Right hindlimb (tissue), 1 donor: ENCODE data around the gene SCN2A.
"Not testable (repeated sequence)": the region's sequence is repeated elsewhere in the genome, so short reads cannot be mapped to it uniquely, and the experiment has no call there.

ENCODE experiments used
- DNase-seq: peaks from one replicate; pipeline ENCODE4 v3.0.0-alpha.2; 2018

SCN2A gene

GRCh38 chr2:165348441-165348840, 109.2 kb downstream of the SCN2A start:
- DNase-seq, result no peak

DNA sequence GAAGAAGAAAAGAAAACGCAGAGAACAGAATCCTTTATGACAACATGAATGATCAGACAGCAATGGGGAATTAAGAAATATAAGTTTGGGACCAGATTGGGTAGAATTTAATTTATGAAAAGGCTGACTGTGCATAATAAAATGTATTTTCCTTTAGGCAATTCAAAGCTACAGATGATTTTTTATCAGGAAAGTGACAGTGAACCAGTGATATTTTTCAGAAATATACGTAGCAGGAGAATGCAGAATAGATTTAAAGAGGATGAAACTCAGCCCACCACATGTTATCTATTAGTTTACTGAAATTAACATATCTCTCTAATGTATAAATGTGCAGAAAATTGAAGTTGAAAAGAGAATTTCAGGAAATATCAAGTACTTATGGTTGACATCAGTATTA, 110.0 kb downstream of the SCN2A start:
- no peak for DNase-seq

- DNase-seq, result no peak
Observed at GRCh38 chr2:165357758-165358157, 118.5 kb downstream of the SCN2A start.

DNA sequence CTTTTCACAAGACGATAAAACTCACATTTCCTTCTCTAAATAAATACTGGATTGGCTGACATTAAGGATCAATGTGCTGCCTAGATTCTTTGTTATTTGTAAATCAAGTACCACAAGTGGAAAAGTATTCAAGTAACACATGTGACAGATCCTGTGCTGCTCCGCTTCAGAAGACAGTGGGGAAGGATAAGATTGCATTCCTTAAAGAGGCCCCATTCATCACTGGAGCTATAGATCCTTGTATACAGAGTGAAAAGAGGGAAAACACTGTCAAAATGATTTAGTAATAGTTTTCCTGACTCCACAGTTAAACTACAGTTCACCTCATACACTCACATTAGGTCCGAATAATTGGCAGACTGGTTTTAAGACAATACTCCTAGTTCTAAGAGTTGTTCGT, 122.3 kb downstream of the SCN2A start:
- no peak for DNase-seq

DNA sequence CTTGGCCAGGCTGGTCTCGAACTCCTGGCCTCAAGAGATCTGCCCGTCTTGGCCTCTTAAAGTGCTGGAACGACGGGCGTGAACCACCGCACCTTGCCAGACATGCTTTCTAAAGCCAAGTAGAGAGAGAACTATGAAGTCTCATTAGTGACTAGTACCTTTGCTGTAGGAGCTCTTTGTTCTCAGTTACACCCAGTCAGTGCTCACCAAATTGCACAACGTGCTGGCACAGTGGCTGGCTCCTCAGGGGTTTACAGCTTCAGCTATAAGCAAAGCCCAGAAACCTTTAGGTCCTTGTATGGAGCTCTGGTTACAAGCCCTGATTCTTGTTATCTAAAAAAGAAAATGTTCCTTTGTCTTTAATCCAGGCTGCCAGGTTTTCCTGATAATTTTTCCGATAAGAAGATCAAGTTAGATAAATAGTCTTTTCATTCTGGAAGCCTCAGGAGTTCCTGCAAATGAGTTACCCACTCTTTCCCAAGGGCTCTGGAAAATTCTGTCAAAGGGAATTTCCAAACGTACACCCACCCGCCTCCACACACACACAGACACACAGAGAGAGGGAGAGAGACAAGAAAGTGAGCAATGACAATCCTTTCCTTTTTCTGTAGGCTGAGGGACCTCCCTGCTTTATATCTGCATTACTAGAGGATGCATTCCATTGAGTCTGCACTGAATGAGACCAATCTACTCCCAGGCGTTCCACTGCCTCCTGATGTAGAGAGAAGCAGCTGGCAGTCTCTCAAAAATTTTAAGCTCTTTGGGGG, 130.1 kb downstream of the SCN2A start:
- DNase-seq, result no peak

GRCh38 chr2:165369898-165370296, 130.7 kb downstream of the SCN2A start:
- no peak for DNase-seq

GRCh38 chr2:165371356-165371755, 132.1 kb downstream of the SCN2A start:
- no peak for DNase-seq

DNA sequence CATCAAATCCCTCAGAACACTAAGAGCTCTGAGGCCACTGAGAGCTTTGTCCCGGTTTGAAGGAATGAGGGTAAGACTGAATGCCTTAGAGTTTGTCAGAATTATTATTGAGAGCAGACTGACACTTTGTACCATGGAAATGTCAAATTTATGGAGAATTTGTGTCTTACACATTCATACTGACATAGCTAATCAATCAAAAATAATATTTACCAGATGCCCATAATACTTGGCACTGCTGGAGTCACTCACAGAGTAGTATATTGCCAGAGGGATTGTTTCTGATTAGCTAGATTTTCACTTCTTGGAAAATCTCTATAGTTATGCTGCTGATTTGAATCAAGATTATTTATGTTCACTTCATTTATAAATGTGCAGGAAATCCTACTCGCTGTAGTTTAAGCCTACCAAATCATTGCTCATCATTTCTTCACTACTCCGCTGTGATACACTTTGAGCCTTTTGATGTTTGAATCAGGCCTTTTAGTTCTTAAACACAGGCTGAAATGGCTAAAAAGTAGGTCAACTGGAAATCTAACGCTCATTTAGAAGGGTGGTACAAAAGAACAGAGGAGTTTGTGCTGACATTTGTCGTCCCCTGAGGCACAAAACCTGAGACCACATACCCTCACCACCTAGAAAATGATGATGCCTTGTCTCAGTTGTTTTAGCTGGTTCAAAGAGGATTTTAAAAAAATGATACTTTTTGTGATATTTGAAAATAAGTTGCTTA, 134.2 kb downstream of the SCN2A start:
- DNase-seq, result no peak

DNA sequence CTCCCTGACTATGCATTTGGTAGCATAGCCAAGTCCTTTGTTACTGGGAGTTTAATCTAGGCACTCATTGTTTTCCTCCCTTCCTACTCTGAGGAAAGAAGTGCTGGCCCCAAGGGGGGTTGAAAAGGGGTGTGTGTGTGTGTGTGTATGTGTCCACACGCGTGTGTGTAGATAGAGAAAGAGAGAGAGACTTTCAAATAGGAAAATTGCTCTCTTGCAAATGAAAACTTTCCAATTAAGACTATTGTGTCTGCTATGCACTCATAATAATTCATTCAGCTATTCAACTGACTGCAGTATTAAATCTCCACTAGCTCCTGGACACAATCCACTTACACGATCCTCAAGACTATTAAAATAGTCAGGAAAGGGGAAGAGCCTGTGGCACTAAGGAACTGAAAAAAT, 137.4 kb downstream of the SCN2A start:
- no peak for DNase-seq

- DNase-seq, result no peak
Observed at GRCh38 chr2:165382362-165382761, 143.1 kb downstream of the SCN2A start.

DNA sequence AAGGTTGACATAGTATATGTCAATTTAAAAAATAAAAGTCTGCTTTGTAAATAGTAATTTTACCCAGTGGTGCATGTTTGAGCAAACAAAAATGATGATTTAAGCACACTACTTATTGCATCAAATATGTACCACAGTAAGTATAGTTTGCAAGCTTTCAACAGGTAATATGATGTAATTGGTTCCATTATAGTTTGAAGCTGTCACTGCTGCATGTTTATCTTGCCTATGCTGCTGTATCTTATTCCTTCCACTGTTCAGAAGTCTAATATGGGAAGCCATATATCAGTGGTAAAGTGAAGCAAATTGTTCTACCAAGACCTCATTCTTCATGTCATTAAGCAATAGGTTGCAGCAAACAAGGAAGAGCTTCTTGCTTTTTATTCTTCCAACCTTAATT, 151.7 kb downstream of the SCN2A start:
- DNase-seq, result no peak

DNA sequence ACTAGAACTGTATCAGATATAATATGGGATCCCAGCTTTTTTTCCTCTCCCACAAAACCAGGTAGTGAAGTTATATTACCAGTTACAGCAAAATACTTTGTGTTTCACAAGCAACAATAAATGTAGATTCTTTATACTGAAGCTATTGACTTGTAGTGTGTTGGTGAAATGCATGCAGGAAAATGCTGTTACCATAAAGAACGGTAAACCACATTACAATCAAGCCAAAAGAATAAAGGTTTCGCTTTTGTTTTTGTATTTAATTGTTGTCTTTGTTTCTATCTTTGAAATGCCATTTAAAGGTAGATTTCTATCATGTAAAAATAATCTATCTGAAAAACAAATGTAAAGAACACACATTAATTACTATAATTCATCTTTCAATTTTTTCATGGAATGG, 152.6 kb downstream of the SCN2A start:
- no peak for DNase-seq

GRCh38 chr2:165398603-165399002, 159.4 kb downstream of the SCN2A start:
- DNase-seq, result not testable (repeated sequence)

DNA sequence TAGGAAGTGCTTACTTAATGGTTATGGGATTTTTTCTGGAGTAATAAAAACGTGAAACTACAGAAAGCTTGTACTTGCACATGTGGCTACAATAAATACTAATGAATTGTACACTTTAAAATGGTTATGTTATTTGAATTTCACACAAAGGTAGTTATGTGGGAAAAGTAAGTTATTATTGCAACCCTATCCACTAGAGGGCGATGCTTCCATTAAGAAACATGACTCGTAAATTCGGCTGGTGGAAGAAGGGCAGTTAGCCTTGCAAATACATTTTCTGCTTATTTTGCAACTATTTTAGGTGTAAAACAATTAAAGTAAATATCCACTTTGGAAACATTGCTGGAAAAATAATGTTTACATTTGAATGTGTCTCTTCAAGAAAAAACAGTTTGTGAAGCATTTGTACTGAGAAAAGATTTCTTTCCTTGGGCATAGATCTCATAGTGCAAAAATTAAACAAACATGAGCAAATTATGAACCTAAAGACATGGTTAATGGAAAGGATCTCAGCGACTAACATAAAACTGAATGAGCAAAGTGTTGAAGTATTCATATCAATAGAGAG, 162.2 kb downstream of the SCN2A start:
- DNase-seq, result peak; percentile 27

- no peak for DNase-seq
Observed at GRCh38 chr2:165402162-165402561, 162.9 kb downstream of the SCN2A start.

DNA sequence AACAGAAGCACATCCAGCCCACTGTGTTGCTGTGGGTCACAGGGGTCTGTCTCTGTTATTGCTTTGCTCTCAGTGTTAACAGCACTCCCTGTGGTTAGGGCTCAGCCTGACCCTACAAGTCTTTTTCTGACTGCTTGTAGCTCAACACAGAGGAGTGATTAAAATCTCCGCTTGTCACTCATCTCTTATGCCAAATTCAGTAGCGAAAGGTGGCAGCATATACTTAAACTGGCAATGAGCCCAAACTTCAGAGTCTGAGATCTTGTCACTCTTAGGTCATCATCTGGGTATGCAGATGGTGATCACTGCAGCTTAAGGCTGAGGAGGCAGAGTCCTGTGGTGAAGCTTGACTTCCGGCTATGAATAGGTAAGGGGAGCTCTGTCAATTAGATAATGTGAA, 167.0 kb downstream of the SCN2A start:
- no peak for DNase-seq

DNA sequence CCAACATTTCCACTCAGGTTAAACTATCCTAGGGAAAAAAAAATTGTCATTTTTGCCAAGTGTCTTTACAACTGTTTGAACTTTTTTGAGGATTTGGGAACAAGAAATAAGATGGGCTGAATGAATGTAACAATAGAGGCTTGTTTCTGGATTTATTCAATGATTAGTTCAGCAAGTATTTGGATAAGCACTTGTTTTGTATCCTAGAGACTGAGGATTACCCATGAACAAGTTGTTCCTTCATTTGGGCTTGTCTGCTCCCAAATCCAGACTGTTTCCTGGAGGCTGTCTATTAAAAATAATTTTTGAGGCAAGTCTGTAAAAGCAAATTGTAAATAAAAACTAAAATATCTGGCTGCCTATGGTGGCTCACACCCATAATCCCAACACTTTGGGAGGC, 168.3 kb downstream of the SCN2A start:
- no peak for DNase-seq

- DNase-seq, result peak; percentile 61
Observed at GRCh38 chr2:165408186-165408585, 169.0 kb downstream of the SCN2A start.

GRCh38 chr2:165410276-165410675, 171.1 kb downstream of the SCN2A start:
- DNase-seq, result no peak

GRCh38 chr2:165414187-165414586, 175.0 kb downstream of the SCN2A start:
- no peak for DNase-seq

DNA sequence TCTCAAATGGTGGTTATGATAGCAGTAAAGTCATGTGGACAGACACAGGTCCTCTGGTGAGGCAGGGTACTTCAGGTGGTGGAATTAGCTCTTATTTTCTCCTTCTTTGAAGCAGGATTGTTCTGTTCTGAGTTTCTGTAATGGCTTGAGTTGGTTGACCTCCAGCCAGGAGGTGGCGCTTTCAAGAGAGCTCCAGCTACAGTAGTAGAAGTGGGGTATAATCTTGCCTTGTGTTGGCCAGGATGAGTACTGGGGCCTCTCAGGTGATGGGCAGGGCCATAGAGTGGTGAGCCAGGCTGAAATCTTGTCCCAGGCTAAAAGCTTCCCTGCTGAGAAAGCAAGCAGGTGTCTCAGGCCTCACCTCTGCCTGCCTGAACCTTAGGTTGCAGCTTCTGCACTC, 177.8 kb downstream of the SCN2A start:
- no peak for DNase-seq

DNA sequence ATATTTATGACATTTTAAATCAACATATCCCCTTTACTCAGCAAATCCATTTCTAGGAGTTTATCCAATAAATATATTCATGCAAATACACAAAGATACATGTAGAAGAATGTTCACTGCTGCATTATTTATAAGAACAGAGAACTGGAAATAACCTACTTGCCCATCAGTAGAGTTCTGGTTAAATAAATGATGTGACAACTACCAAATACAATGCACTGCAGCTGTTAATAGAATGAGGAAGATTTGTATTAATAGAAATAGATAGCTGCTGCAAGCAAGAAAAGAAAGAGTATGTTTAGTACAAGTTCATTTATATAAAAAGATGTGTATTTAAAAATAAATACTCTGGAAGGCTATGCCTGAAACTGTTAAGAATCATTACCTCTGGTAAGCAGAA, 181.0 kb downstream of the SCN2A start:
- DNase-seq, result no peak

- no peak for DNase-seq
Observed at GRCh38 chr2:165423081-165423480, 183.9 kb downstream of the SCN2A start.

DNA sequence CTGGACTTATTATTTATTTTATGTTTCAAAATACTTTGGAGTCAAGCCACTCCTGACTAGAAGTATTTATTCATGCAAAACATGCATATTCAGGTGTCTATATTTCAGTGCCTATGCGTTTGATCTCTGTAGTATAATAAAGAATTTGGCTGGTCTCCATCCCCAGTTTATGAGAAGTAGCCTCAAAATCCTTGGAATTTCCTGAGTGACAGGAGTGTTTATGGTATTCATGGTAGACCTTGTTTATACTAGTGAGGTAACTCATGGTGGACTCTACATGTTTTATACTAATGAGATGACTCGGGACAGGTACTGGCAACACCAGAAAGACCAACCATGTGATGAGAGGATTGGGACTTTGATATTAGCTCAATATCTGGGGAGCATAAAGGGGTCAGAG, 186.3 kb downstream of the SCN2A start:
- DNase-seq, result no peak
